Dendritic cell treated with granulocyte-macrophage colony-stimulating factor and Interleukin-4, amounts not matched to agents 40 ng/mL and 50 ng/mL, for 4 days (primary cell): Measurements from ENCODE around the gene CPVL.

Source experiments
- H3K27ac Mint-ChIP-seq: one replicate; pipeline ENCODE4 v1.8.0; 2022; ENCODE audit warnings: mild to moderate bottlenecking, mixed read lengths
- H3K27me3 Mint-ChIP-seq: one replicate; pipeline ENCODE4 v1.8.0; 2022; ENCODE audit warnings: mild to moderate bottlenecking, mixed read lengths
- H3K36me3 Mint-ChIP-seq: one replicate; pipeline ENCODE4 v1.8.0; 2022; ENCODE audit warnings: low read depth, mixed read lengths
- H3K4me1 Mint-ChIP-seq: one replicate; pipeline ENCODE4 v1.8.0; 2022; ENCODE audit warnings: low read depth, mixed read lengths
- H3K4me3 Mint-ChIP-seq: one replicate; pipeline ENCODE4 v1.8.0; 2022; ENCODE audit warnings: mild to moderate bottlenecking, moderate library complexity, mixed read lengths
- H3K9me3 Mint-ChIP-seq: one replicate; pipeline ENCODE4 v1.8.0; 2022; ENCODE audit warnings: mixed read lengths
- intact Hi-C: fragments of 100-400 bp; cut with micrococcal nuclease; formaldehyde crosslinking; loops from one replicate; pipeline ENCODE4 v1.15.0; 2022

CPVL gene

DNA sequence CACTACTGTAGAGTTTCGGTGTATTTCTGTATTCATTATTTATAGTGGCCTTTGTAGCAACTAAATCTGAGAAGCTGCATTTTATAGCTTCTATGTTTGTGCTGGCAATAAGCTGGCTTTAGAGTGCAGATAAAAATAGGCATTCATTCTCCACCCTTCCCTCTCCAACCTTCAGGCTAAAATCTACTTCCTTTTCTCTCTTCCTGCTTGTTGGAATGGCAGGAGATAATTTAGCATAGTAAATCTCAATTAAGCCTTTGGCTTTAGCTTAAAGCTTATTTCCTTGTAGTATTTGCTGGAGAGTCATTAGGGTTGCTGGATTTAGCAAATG, 58.5 kb downstream of the CPVL start:
- intact Hi-C loops: no loop called here
- H3K4me1 Mint-ChIP-seq: peaks cover 67% of the 10 kb centered on the region
- peaks cover 25% of the 10 kb centered on the region for H3K27me3 Mint-ChIP-seq
- H3K27ac Mint-ChIP-seq: no peak overlapping the region
- H3K4me3 Mint-ChIP-seq: no peak overlapping the region
- H3K9me3 Mint-ChIP-seq: no peaks in the 10 kb centered on the region
- peaks cover 88% of the 10 kb centered on the region for H3K36me3 Mint-ChIP-seq

DNA sequence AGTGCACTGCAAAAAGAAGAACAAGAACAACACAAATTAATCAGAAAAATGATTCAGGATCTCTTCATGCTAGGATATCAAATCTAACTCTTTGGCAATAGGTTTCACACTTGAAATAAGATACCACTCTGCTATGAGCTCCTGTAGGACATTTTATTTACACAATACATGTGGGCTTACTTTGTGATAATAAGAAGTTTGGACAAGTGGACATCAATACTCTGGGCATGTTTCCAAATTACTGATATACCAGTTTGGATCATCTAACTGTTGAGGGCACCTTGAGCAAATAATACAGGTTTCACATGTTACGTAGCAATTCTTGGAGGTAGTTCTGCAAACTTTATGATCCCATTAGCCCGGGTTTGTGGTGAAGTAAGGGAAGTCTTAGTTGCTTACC, 59.8 kb downstream of the CPVL start:
- no peak overlapping the region for H3K27ac Mint-ChIP-seq

GRCh38 chr7:29084832-29085231, 61.5 kb downstream of the CPVL start:
- H3K9me3 Mint-ChIP-seq: no peaks in the 10 kb centered on the region
- peaks cover 34% of the 10 kb centered on the region for H3K27me3 Mint-ChIP-seq
- intact Hi-C loops: no loop called here
- H3K4me1 Mint-ChIP-seq: peaks cover 68% of the 10 kb centered on the region
- H3K27ac Mint-ChIP-seq: no peak overlapping the region
- no peak overlapping the region for H3K4me3 Mint-ChIP-seq
- H3K36me3 Mint-ChIP-seq: peaks cover 85% of the 10 kb centered on the region

More for the DNA sequence above, 59.8 kb downstream of the CPVL start:
- intact Hi-C loops: no loop called here
- H3K27me3 Mint-ChIP-seq: peaks cover 34% of the 10 kb centered on the region
- peaks cover 67% of the 10 kb centered on the region for H3K4me1 Mint-ChIP-seq
- no peaks in the 10 kb centered on the region for H3K9me3 Mint-ChIP-seq
- peaks cover 88% of the 10 kb centered on the region for H3K36me3 Mint-ChIP-seq
- H3K4me3 Mint-ChIP-seq: no peak overlapping the region

DNA sequence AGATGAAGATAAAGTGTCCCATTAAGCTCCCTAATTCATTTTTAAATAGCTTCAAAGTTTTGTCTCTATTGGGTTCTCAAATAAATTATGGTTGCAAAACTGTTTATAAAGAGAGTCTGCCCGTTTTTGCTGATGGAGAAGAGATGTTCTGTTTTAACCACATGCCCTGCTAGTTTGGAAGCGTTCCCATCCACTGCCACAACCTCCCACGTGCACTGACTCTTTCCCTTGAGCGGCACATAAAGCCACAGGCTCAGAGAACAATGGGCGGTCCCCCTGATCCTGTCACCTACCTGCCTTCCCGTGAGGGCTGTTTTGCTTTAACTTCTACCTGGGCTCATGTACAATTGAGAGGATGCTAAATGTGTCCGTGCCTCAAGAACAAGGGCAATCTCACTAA, 65.5 kb downstream of the CPVL start:
- intact Hi-C loops: no loop called here
- no peaks in the 10 kb centered on the region for H3K9me3 Mint-ChIP-seq
- H3K4me3 Mint-ChIP-seq: no peak overlapping the region
- peaks cover 89% of the 10 kb centered on the region for H3K36me3 Mint-ChIP-seq
- H3K27me3 Mint-ChIP-seq: peaks cover 41% of the 10 kb centered on the region
- no peak overlapping the region for H3K27ac Mint-ChIP-seq
- H3K4me1 Mint-ChIP-seq: peaks cover 42% of the 10 kb centered on the region

DNA sequence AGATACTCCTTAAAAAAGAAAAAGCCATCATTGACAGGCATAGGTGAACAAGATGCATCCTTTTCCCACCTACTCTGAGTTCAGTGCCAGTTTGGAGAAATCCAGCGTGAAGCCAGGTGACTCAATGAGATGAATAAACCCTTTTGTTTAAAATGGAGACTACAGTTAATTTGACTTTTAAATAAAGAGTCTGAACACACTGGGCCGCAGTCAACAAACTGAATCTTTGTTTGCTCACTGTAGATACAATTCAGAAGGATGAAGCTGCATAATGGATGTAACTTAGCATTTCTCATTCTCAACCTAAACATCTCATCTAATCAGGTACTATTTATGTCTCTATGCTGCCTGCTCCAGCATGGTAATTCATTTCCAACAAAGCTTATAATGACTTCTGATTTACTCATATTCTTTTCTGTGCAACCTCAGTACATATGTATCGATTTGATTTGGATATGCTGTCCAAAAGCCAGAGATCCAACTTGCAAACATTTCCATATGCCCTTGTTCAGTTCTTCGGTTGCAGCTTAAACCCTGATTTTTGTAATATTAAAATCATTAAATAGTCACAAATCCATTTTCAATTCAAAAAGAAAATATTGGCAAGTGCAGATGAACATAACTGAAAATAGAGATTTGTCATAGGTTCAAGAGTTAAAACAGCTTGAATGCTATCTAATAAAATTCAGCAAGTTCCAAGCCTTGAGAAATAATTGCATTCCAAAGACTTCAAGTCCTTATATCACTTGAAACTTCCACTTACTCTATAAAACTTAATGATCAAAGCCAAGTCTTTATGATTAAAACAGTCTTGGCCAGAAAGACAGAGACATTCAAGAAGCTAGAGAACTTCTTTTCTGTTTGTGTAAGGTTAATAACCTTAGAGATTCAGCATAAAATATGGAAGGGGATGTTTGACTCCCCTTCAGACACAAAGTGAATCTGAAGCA, 67.8 kb downstream of the CPVL start:
- no peak overlapping the region for H3K4me3 Mint-ChIP-seq
- no peak overlapping the region for H3K27ac Mint-ChIP-seq
- peaks cover 32% of the 10 kb centered on the region for H3K27me3 Mint-ChIP-seq
- peaks cover 19% of the 10 kb centered on the region for H3K4me1 Mint-ChIP-seq
- intact Hi-C loops: no loop called here
- no peaks in the 10 kb centered on the region for H3K9me3 Mint-ChIP-seq
- H3K36me3 Mint-ChIP-seq: peaks cover 85% of the 10 kb centered on the region

- Mint-ChIP-seq H3K4me1 (peaks cover 12% of the 10 kb centered on the region), H3K4me3 (no peak overlapping the region), H3K27ac (no peak overlapping the region), H3K27me3 (peaks cover 25% of the 10 kb centered on the region), H3K36me3 (peaks cover 78% of the 10 kb centered on the region), H3K9me3 (no peaks in the 10 kb centered on the region)
- intact Hi-C loops: no loop called here
These were observed 68.5 kb downstream of the CPVL start for GRCh38 chr7:29077854-29078253.

DNA sequence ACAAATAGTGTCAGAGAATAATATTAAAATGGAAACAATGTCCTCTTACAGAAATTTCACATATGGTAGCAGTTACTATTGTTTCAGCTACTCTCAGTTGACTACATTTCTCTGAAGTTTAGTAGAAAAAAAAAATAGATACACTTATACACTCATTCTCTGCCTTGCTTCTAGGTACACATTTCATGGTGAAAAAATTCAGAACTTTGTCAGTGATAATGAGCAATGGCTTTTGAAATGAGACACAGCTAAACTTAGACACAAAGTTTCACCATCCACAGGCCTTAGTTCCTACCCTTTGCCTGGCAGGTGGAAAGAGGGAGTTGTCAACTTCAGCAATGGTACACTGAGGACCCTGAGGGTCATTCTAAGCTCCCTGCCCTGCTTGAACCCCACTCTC, 69.2 kb downstream of the CPVL start:
- Mint-ChIP-seq H3K36me3 (peaks cover 71% of the 10 kb centered on the region), H3K27me3 (peaks cover 20% of the 10 kb centered on the region), H3K4me3 (no peak overlapping the region), H3K27ac (no peak overlapping the region), H3K4me1 (peaks cover 9% of the 10 kb centered on the region), H3K9me3 (no peaks in the 10 kb centered on the region)
- intact Hi-C loops: no loop called here

DNA sequence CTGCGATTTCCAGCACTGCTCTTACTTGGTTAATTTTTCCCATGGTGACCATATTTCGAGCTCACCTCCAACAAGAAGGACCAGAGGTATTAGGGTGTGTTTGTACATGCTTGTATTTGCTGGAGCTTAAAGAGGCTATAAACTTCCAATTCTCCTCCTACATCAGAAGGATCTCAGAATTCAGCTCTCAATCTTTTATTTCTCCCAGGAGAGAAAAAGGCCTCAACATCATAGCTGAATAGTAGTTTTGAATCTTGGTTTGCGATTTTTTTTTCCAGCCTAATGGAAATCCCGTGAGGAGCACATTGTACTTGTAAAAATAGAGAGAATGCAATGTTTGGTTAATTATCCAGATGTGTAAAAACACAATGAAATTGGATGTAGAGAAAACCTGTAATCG, 69.7 kb downstream of the CPVL start:
- Mint-ChIP-seq H3K9me3 (no peaks in the 10 kb centered on the region), H3K27me3 (peaks cover 16% of the 10 kb centered on the region), H3K36me3 (peaks cover 65% of the 10 kb centered on the region), H3K4me3 (no peak overlapping the region), H3K4me1 (peaks cover 9% of the 10 kb centered on the region), H3K27ac (no peak overlapping the region)
- intact Hi-C loops: no loop called here

- Mint-ChIP-seq H3K9me3 (no peaks in the 10 kb centered on the region), H3K4me3 (no peak overlapping the region), H3K27ac (no peak overlapping the region), H3K4me1 (peaks cover under 1% of the 10 kb centered on the region), H3K36me3 (peaks cover 55% of the 10 kb centered on the region), H3K27me3 (peaks cover 8% of the 10 kb centered on the region)
- intact Hi-C loops: no loop called here
These were observed 70.7 kb downstream of the CPVL start for GRCh38 chr7:29075606-29076005.

- Mint-ChIP-seq H3K27me3 (no peaks in the 10 kb centered on the region), H3K36me3 (peaks cover 22% of the 10 kb centered on the region), H3K4me1 (no peaks in the 10 kb centered on the region), H3K9me3 (no peaks in the 10 kb centered on the region), H3K27ac (no peak overlapping the region), H3K4me3 (no peak overlapping the region)
- intact Hi-C loops: no loop called here
These were observed 75.0 kb downstream of the CPVL start for GRCh38 chr7:29071203-29071874.

DNA sequence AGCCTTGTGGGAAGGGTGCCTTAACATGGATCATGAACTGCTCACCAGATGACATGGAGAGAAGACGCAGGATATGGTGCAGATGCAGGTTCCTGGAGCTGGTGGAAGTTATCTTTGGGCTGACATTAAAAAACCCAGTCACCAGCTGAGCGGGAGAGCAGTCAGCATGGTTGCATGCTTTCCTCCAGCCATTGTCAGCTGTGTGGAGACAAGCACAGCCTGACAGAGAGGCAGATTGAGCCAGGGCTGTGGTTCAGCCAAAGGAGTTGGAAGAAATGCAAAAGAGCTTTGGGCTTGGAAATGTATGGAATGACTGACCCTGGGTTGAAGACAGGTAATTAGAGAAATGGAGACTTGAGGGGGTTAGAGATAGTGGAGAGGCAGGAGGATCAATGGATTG, 79.7 kb downstream of the CPVL start:
- Mint-ChIP-seq H3K27ac (no peak overlapping the region), H3K4me1 (no peaks in the 10 kb centered on the region), H3K36me3 (peaks cover 27% of the 10 kb centered on the region), H3K27me3 (no peaks in the 10 kb centered on the region), H3K9me3 (no peaks in the 10 kb centered on the region), H3K4me3 (no peak overlapping the region)
- intact Hi-C loops: no loop called here

- H3K27me3 Mint-ChIP-seq: no peaks in the 10 kb centered on the region
- no peaks in the 10 kb centered on the region for H3K4me1 Mint-ChIP-seq
- intact Hi-C loops: no loop called here
- H3K4me3 Mint-ChIP-seq: no peak overlapping the region
- peaks cover 40% of the 10 kb centered on the region for H3K36me3 Mint-ChIP-seq
- no peak overlapping the region for H3K27ac Mint-ChIP-seq
- no peaks in the 10 kb centered on the region for H3K9me3 Mint-ChIP-seq
These were observed 81.0 kb downstream of the CPVL start for GRCh38 chr7:29065181-29065857.

DNA sequence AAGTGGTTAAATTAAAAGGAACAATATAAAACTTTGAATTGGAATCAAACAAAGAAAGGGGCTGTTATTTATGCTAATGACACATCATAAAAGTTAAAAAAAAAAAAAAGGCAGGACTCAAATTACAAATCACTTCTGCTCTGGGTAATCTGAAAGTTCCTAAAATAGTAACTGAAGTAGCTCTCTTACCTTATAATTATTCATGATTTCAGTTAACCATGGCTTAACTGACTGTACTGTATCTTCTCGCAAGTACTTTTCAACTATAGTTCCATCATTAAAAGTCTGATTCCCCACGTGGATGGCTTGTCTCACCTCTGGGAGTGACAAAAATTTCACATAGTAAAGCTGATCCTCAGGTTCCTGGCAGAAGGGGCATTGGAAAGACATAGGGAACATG, 82.5 kb downstream of the CPVL start:
- H3K4me3 Mint-ChIP-seq: no peak overlapping the region
- peaks cover 55% of the 10 kb centered on the region for H3K36me3 Mint-ChIP-seq
- no peaks in the 10 kb centered on the region for H3K27me3 Mint-ChIP-seq
- H3K4me1 Mint-ChIP-seq: no peaks in the 10 kb centered on the region
- peaks cover 4% of the 10 kb centered on the region for H3K9me3 Mint-ChIP-seq
- H3K27ac Mint-ChIP-seq: no peak overlapping the region
- intact Hi-C loops: no loop called here

- Mint-ChIP-seq H3K27me3 (no peaks in the 10 kb centered on the region), H3K27ac (no peak overlapping the region), H3K4me3 (no peak overlapping the region), H3K9me3 (peaks cover 11% of the 10 kb centered on the region), H3K4me1 (no peaks in the 10 kb centered on the region), H3K36me3 (peaks cover 61% of the 10 kb centered on the region)
- intact Hi-C loops: no loop called here
These were observed 83.1 kb downstream of the CPVL start for GRCh38 chr7:29063236-29063635.
